NCI-H1694 (cell line): Measurements from ENCODE around the gene GCK.
"Not testable (repeated sequence)": the region's sequence is repeated elsewhere in the genome, so short reads cannot be mapped to it uniquely, and the experiment has no call there.

ENCODE experiments used
- DNase-seq: peaks from one replicate; lab custom pipeline; 2025; lab: John Stamatoyannopoulos, UW

Gene GCK

DNA sequence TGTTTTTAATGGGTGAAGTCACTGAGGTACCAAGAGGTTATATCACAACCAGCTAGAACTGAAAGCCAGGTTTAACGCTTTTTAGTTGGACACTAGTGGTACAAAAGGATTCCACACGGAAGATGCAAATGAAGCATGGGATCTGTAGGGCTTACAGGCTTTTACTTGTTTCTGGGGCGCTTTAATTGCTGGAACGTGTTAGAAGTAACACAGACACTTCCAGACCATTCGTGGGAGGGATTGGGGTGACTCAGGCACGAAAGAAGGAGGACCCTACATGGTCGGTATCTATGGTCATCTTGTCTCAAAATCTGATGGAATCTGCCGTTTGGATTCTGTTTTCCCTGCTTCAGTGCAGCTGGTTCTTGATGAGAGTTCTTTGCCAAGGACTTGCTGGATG lies 12.6 kb upstream of the GCK start:
- DNase-seq, result no peak

DNA sequence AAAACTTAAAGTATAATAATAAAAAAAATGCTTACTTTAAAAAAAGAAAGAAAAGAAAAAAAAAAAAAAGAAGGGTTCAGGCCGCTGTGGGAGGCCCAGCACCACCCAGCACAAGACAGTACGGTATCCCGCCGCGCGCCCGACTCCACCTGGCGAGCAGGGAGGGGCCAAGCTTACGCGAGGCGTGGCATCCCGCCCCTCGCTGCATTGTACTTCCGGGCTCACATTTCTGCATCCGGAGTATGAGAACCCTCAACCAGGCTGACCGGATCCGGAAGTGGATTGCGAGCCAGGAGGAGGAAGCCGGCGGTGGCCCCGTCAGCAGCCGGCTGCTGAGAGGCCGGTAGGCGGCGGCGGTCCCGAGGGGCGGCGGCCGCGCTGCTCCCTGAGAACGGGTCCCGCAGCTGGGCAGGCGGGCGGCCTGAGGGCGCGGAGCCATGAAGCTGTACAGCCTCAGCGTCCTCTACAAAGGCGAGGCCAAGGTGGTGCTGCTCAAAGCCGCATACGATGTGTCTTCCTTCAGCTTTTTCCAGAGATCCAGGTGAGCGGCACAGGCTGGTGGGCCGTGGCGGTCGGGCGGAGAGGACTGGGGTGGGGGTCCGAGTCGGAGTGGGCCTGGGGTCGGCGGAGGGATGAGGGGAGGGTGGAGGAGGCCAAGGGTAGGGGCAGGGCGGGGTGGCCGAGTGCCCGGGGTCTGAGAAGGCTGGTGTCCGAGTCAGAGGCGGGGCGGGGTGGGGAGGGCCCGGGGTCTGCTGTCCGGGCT lies 11.6 kb upstream of the GCK start, which contains the start of gene YKT6:
Gene YKT6, plus strand, starts transcription at position 280 of the 763 bp plus-strand sequence. Its CDS starts 158 bp downstream, at position 438.
- DNase-seq, result peak; percentile 94

DNA sequence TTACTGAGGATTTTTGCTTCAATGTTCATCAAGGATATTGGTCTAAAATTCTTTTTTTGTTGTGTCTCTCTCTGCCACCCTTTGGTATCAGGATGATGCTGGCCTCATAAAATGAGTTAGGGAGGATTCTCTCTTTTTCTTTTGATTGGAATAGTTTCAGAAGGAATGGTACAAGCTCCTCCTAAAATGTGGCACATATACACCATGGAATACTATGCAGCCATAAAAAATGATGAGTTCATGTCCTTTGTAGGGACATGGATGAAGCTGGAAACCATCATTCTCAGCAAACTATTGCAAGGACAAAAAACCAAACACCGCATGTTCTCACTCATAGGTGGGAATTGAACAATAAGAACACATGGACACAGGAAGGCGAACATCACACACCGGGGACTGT lies 10.9 kb upstream of the GCK start:
- DNase-seq, result not testable (repeated sequence)

DNA sequence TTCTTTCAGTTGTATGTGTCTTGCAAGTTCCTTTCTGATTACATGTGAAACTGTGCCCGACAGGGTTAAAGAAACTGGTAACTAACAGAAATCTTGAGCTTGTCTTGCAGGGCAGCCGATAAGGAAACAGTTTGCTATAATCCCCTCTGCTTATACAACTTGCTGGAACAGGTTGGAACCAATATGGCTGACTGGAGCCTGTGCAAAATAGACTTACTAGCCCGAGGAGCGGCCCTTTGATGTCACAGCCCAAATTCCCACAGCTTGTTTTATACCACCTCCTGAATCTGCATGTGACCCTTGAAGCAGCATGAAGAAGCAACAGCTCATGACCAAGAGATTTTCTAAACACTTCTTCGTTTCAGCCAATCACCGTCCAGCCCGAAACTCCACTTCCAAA lies 8.2 kb upstream of the GCK start:
- DNase-seq, result no peak

- peak; percentile 81 for DNase-seq
These were observed 7.2 kb upstream of the GCK start for GRCh38 chr7:44196450-44196872.

GRCh38 chr7:44195889-44196288 lies 6.7 kb upstream of the GCK start:
- peak; percentile 88 for DNase-seq

DNA sequence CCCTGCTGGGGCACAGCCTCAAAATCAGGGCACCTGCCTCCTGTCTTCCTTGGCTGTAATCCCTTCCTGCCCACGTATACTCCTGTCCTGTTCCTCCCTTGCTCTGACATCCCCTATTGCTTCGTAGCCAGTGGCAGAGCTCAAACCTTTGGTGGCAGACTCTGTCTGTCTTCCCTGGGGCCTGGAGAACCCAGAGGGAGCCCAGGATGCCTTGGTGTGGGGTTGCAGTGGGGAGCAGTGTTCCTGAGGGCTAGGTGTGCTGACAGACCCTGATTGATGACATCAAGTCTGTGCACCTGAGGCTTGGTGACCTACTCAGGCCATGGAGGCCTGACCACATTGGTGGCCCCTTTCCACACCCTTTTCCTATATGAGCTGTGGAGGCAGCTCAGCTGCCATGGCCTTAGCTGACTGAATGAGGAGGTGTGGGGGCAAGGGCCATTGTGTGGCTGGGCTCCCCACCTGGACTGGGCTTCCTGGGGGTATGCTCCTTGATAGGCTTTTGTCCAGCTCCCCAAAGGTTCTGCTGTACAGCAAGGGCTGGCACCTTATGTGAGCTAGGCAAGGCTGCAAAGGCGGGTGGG lies 5.4 kb upstream of the GCK start:
- no peak for DNase-seq

DNA sequence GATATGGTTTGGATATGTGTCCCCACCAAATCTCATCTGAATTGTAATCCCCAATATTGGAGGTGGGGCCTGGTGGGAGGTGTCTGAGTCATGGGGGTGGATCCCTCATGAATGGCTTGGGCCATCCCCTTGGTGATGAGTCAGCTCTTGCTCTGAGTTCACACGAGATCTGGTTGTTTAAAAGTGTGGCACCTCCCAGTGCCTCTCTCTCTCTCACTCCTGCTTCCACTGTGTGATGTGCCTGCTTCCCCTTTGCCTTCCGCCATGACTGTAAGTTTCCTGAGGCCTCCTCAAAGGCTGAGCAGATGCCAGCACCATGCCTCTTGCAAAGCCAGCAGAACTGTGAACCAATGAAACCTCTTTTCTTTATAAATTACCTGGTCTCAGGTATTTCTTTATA lies 4.8 kb upstream of the GCK start:
- DNase-seq, result no peak

DNA sequence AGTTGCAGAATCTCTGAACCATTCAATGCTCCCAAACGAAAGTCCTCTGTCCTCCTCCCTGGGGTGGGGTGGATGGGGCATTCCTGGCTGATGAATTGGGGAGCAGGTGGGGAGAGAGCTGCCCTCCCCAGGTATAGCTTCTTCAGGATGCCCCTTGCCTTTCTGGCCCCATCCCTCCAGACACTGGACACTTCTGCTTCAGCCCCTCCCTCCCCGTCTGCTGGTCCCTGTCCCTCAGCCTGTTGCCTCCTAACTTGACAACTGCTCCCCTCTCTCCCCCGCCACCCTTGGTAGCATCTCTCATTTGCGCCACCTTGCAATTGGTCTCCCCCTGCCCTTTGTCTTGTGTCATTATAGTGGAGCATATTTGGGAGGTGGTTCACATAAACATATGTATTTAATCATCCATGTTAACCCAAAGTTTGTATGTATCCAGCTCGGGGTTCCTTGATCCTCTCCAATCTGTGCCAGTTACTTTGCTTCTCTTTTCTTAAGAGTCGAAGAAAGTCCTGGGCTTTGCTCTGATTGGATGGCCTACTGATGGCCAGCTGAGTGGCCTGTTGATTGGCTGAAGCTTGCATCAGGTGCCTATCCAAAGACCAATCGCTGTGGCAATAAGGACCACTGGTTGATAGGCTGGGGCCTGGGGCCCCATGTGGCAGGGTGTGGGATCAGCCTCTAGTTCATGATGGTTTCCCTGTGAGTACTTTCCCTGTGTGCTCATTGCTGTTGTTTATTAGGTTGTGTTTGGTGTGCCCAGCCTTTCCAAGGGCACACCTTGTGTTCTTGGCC lies 4.0 kb upstream of the GCK start:
- no peak for DNase-seq

DNA sequence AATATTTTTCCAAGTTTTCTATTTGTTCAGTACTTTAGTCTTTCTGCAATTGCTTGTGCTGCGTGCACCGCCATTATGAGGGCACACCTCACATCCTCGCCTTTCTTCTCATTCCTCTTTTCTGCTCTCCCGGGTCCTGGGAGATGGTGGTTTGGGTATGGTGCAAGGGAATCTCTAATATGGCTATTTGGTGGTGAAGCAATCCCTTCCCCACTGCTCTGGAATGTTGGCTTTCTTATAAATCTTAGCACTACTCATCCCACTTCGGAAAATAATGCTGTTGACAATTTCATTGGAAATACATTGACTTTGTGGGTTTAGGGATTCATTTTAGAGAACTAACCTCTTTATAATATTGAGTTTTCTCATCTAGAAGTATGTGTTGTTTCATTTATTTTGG lies 1.9 kb upstream of the GCK start:
- no peak for DNase-seq

DNA sequence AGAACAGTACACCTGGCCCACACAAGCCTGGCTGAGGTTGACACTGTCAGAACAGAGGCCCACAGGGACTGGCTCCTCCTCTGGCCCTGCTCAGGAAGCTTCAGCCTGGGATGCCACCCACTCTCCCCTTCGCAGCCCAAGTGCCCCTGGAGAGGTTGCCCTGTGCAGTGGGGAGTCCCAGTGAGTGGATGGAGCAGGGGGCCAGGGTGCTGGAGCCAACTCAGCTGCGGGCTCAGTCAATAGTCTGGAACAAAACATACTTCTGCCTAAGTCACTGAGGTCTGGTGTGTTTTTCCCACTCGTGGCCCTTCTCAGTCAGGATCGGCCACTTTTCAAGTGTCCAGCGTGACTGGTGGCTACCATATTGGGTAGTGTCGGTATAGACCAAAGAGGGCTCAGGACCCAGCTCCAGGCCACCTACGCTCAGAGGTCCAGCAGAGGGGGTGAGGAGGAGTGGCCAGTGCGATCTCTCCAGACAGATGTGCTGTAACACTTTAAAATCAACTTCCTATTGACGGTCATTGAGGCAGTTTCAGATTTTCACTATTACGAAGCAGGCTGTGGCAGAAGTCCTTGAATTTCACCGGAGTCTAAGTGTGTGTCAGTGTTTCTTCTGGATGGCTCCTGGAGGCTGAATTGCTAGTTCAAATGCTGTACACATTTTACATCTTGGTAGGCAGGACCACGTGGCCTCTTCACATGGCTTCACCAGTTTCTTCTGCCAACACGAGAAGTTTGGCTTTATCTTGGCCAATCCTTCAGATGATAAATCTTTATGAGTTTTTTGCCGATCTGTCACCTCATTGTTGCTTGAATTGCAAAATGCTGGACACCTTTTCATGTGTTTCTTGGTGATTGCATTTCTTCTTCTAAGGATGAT lies 994 bp upstream of the GCK start:
- DNase-seq, result no peak

DNA sequence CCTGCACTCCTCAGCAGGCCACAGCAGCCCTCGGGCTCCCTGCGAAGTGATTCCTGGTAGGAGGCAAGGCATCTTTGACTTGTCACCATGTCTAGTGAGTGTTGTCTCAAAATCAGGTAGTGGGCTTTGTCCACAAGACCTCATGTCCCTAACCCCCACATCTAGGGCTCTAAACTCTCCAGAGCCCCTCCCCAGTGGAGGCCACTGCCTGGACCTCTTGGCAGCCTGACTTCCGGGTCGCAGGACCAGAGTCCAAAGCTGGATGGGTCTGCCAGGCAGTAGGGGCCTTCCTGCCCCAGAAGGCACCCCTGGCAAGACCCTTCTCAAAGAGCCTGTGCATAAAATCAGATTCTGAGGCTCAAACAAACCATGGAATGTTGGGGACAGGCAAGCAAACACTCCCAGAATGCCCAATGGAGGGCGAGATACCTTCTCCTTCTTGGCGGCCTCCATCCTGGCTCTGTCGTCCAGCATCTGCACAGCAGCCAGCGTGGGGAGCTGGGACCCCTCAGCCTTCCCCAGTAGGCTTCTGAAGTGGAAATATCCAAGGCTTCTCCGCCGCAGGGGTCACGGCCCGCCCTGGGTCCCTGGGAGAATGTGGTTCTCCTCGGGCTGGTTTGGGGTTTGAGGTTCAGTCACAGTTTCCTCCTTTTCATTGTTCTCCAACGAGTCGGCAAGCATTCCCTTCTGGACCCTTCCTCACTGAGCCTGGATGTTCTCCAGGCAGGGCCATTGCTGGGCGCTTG lies 586 bp downstream of the GCK start:
- DNase-seq, result no peak

- no peak for DNase-seq
These were observed 1.4 kb downstream of the GCK start for GRCh38 chr7:44187636-44188416.

GRCh38 chr7:44186736-44187135 lies 2.5 kb downstream of the GCK start:
- no peak for DNase-seq

- DNase-seq, result no peak
These were observed 3.5 kb downstream of the GCK start for GRCh38 chr7:44185729-44186128.

- no peak for DNase-seq
These were observed 4.3 kb downstream of the GCK start for GRCh38 chr7:44184873-44185446.

GRCh38 chr7:44184206-44184872 lies 4.9 kb downstream of the GCK start:
- DNase-seq, result no peak

- no peak for DNase-seq
These were observed 5.9 kb downstream of the GCK start for GRCh38 chr7:44183386-44183785.

GRCh38 chr7:44182827-44183226 lies 6.4 kb downstream of the GCK start:
- DNase-seq, result no peak

- no peak for DNase-seq
These were observed 8.6 kb downstream of the GCK start for GRCh38 chr7:44180631-44181030.
